ENCODE data around the gene SMAD6. TPM values are rescaled to one million over a fixed set of nuclear protein-coding genes. Genes with fewer than 3 reads are reported as not detected.
A peak's percentile ranks its signal among the peaks of the same experiment; 100 is the strongest.

SMAD6 gene
- total RNA-seq, 2 donors from 2014 or later: 9.4 to 22.0 TPM

GRCh38 chr15:66698971-66699370, 3.1 kb upstream of the SMAD6 start:
- no peaks in the 10 kb centered on the region for H3K27me3 ChIP-seq
- no peaks in the 10 kb centered on the region for H3K4me1 ChIP-seq
- no peak for DNase-seq
- H3K27ac ChIP-seq: no peak overlapping the region
- H3K36me3 ChIP-seq: no peaks in the 10 kb centered on the region
- no peak overlapping the region for H3K4me3 ChIP-seq
- no peak overlapping the region for H3K9ac ChIP-seq (ENCODE audit: low read depth in 2 of 2, low read length in 2 of 2)
- H3K9me3 ChIP-seq: no peaks in the 10 kb centered on the region
- intact Hi-C loops (cut with DNase I): loop anchor here (2.0 to 5.0 kb wide), 2 partner anchors 78 to 153 kb away; no protein-coding TSS in a partner anchor
- no peak for TF ChIP-seq CTCF (IDR thresholded peaks at IDR 0.05)

GRCh38 chr15:66700412-66700801, 1.6 kb upstream of the SMAD6 start:
- Histone ChIP-seq H3K27ac (peak overlapping the region; percentile 44), H3K36me3 (no peaks in the 10 kb centered on the region), H3K27me3 (no peaks in the 10 kb centered on the region), H3K9me3 (no peaks in the 10 kb centered on the region), H3K4me3 (peak overlapping the region; percentile 61), H3K9ac (ENCODE audit: low read depth in 2 of 2, low read length in 2 of 2) (peak overlapping the region; percentile 47 to 71), H3K4me1 (peaks cover 6% of the 10 kb centered on the region)
- intact Hi-C loops (cut with DNase I): no loop called here
- TF ChIP-seq CTCF (IDR thresholded peaks at IDR 0.05): no peak
- DNase-seq: no peak

GRCh38 chr15:66700802-66701421, 1.1 kb upstream of the SMAD6 start:
- TF ChIP-seq CTCF (IDR thresholded peaks at IDR 0.05): no peak
- DNase-seq: peak; percentile 98
- Histone ChIP-seq H3K36me3 (no peaks in the 10 kb centered on the region), H3K9ac (ENCODE audit: low read depth in 2 of 2, low read length in 2 of 2) (peak overlapping the region; percentile 68 to 91), H3K27me3 (no peaks in the 10 kb centered on the region), H3K9me3 (no peaks in the 10 kb centered on the region), H3K27ac (peak overlapping the region; percentile 91), H3K4me3 (peak overlapping the region; percentile 61), H3K4me1 (peaks cover 7% of the 10 kb centered on the region)
- intact Hi-C loops (cut with DNase I): no loop called here

- peak; percentile 75 for DNase-seq
- H3K36me3 ChIP-seq: no peaks in the 10 kb centered on the region
- H3K4me3 ChIP-seq: peak overlapping the region; percentile 61
- no peaks in the 10 kb centered on the region for H3K9me3 ChIP-seq
- peak overlapping the region; percentile 68 to 91 for H3K9ac ChIP-seq (ENCODE audit: low read depth in 2 of 2, low read length in 2 of 2)
- H3K4me1 ChIP-seq: peaks cover 7% of the 10 kb centered on the region
- peak overlapping the region; percentile 91 for H3K27ac ChIP-seq
- no peaks in the 10 kb centered on the region for H3K27me3 ChIP-seq
- no peak for TF ChIP-seq CTCF (IDR thresholded peaks at IDR 0.05)
- intact Hi-C loops (cut with DNase I): no loop called here
Observed at GRCh38 chr15:66701422-66702034, 508 bp upstream of the SMAD6 start.

- Histone ChIP-seq H3K4me3 (peak overlapping the region; percentile 61), H3K36me3 (no peaks in the 10 kb centered on the region), H3K4me1 (peaks cover 7% of the 10 kb centered on the region), H3K27me3 (no peaks in the 10 kb centered on the region), H3K27ac (peak overlapping the region; percentile 91), H3K9me3 (no peaks in the 10 kb centered on the region), H3K9ac (ENCODE audit: low read depth in 2 of 2, low read length in 2 of 2) (peak overlapping the region; percentile 76 to 91)
- no peak for TF ChIP-seq CTCF (IDR thresholded peaks at IDR 0.05)
- intact Hi-C loops (cut with DNase I): no loop called here
- no peak for DNase-seq
Observed at GRCh38 chr15:66702787-66703539, 927 bp downstream of the SMAD6 start.

Measured in colonic mucosa (tissue), 4 donors.